WERI-Rb-1 (cell line): Measurements from ENCODE around the gene GULP1.
"Not testable (repeated sequence)": the region's sequence is repeated elsewhere in the genome, so short reads cannot be mapped to it uniquely, and the experiment has no call there.

Experiments
- DNase-seq: peaks from one replicate; pipeline ENCODE4 v3.0.0-alpha.2; 2020
- H3K27ac ChIP-seq: fragments of 250-450 bp; sonication (Bioruptor Pico); 2 replicates; pipeline ENCODE4 v1.5.1; 2020; ENCODE audit warnings: mild to moderate bottlenecking, moderate library complexity
- H3K27me3 ChIP-seq: fragments of 250-450 bp; sonication (Bioruptor Pico); 2 replicates; pipeline ENCODE4 v1.5.1; 2021; ENCODE audit warnings: mild to moderate bottlenecking, low read depth, moderate library complexity; ENCODE audit not compliant: insufficient read depth, severe bottlenecking
- H3K36me3 ChIP-seq: fragments of 250-450 bp; sonication (Bioruptor Pico); 2 replicates; pipeline ENCODE4 v1.5.1; 2020; ENCODE audit warnings: mild to moderate bottlenecking, moderate library complexity
- H3K4me3 ChIP-seq: 2 replicates; pipeline ENCODE4 v1.5.1; 2011; ENCODE audit warnings: low read depth, mild to moderate bottlenecking, control low read depth, low read length
- H3K9me3 ChIP-seq: fragments of 250-450 bp; sonication (Bioruptor Pico); 2 replicates; pipeline ENCODE4 v1.5.1; 2021; ENCODE audit warnings: mild to moderate bottlenecking, moderate library complexity; ENCODE audit not compliant: severe bottlenecking
- TF ChIP-seq, protein P1 (sequence below): IDR thresholded peaks from 2 replicates; pipeline ENCODE4 v1.5.1; 2011; ENCODE audit warnings: low read depth, mild to moderate bottlenecking, control low read depth, inconsistent platforms, low read length

The GULP1 gene

GRCh38 chr2:188293601-188294351 lies 2.1 kb downstream of the GULP1 start:
- no peaks in the 10 kb centered on the region for H3K9me3 ChIP-seq
- TF ChIP-seq, protein P1, sequence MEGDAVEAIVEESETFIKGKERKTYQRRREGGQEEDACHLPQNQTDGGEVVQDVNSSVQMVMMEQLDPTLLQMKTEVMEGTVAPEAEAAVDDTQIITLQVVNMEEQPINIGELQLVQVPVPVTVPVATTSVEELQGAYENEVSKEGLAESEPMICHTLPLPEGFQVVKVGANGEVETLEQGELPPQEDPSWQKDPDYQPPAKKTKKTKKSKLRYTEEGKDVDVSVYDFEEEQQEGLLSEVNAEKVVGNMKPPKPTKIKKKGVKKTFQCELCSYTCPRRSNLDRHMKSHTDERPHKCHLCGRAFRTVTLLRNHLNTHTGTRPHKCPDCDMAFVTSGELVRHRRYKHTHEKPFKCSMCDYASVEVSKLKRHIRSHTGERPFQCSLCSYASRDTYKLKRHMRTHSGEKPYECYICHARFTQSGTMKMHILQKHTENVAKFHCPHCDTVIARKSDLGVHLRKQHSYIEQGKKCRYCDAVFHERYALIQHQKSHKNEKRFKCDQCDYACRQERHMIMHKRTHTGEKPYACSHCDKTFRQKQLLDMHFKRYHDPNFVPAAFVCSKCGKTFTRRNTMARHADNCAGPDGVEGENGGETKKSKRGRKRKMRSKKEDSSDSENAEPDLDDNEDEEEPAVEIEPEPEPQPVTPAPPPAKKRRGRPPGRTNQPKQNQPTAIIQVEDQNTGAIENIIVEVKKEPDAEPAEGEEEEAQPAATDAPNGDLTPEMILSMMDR: no peak
- H3K4me3 ChIP-seq: peak overlapping the region; percentile 1; the same call in 1 of the 2 replicates
- H3K36me3 ChIP-seq: no peaks in the 10 kb centered on the region
- peak; percentile 10 for DNase-seq
- H3K27me3 ChIP-seq: no peaks in the 10 kb centered on the region
- no peak overlapping the region for H3K27ac ChIP-seq

DNA sequence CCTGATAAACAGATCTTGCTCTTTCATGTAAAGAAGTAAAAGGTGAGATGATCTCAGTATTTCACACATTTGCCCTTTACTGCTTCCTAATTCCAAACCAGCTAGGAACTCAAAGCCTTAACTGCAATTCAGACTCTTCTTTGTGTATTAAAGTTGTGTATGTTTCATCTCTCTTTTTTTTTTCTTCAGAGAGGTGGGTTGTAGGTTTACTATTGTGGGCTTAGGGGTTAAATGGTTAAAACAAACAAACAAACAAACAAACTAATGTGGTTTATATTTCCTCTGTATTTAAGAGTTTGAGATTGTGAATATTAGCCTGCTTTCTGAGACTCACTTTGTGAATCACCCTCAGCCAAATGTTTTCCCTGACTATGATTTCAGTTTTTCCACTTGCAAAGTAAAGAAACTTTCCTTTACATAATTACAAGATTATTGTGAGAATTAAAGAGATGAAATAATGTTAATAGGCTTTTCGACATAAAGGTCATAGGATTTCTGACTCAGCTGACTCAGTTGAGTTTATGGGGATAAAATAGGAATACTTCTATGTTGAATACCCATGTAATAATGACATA lies 2.8 kb downstream of the GULP1 start:
- H3K9me3 ChIP-seq: no peaks in the 10 kb centered on the region
- H3K27ac ChIP-seq: no peak overlapping the region
- H3K27me3 ChIP-seq: no peaks in the 10 kb centered on the region
- DNase-seq: no peak
- no peak overlapping the region for H3K4me3 ChIP-seq
- TF ChIP-seq, protein P1: no peak
- H3K36me3 ChIP-seq: no peaks in the 10 kb centered on the region

DNA sequence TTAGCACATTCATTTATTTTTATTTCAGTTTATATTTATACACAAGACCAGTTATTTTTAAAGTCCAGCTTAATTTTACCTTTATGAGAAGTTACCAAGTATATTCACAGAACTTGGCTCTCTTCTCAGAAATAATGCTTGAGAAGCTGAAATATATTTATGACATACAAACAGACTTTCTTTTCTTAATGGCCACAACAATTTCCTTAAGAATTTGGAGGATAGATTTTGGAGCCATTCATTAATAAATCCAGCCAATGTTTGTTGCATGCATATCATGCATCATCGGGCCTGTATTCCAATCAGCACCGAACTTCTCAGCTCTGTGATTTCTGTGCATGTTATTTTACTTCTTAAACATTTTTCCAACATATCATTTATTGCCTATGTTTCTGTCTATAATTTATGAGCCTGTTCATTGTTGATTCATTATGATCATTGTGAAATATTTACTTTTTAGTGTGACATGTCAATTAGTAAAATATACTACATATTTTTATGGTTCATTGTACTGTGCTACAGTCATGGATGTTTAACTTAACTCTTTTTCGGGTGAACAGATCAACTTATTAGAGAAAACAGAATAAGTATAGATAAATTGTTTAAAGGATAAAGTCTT lies 3.5 kb downstream of the GULP1 start:
- Histone ChIP-seq H3K36me3 (no peaks in the 10 kb centered on the region), H3K9me3 (no peaks in the 10 kb centered on the region), H3K27me3 (no peaks in the 10 kb centered on the region), H3K27ac (no peak overlapping the region), H3K4me3 (no peak overlapping the region)
- TF ChIP-seq, protein P1: no peak
- no peak for DNase-seq

DNA sequence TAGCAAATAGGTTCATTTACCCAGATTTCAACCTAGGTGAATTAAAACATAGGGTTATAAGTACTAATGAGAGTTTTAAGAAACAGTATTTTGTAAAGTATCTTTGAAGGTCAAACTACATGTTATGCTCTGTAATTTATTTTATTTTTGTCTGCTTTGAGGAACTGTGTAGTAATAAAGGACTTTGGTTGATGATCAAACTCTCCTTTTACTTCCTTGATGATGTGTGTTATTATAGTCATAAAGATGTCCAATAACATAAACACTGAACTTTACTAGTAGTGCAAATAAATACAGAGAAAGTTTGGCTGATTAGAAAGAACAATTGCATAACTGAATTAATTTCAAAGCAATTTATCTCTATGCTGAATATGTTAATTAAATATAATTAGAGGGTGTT lies 6.3 kb downstream of the GULP1 start:
- no peaks in the 10 kb centered on the region for H3K36me3 ChIP-seq
- no peaks in the 10 kb centered on the region for H3K27me3 ChIP-seq
- H3K27ac ChIP-seq: no peak overlapping the region
- TF ChIP-seq, protein P1: no peak
- no peaks in the 10 kb centered on the region for H3K9me3 ChIP-seq
- no peak overlapping the region for H3K4me3 ChIP-seq
- DNase-seq: no peak

- not testable (repeated sequence) for H3K9me3 ChIP-seq, H3K4me3 ChIP-seq, H3K27me3 ChIP-seq, H3K36me3 ChIP-seq, H3K27ac ChIP-seq, DNase-seq
Observed at GRCh38 chr2:188298937-188299371, 7.3 kb downstream of the GULP1 start.

- DNase-seq: no peak
- Histone ChIP-seq H3K9me3 (no peaks in the 10 kb centered on the region), H3K4me3 (no peak overlapping the region), H3K27ac (no peak overlapping the region), H3K36me3 (no peaks in the 10 kb centered on the region), H3K27me3 (no peaks in the 10 kb centered on the region)
- TF ChIP-seq, protein P1: no peak
Observed at GRCh38 chr2:188303363-188304031, 11.8 kb downstream of the GULP1 start.
